DMS153 treated with DMSO at 0.1 percent for 48 hours (cell line): ENCODE measurements around the gene ARHGEF10L.
"Not testable (repeated sequence)": the region's sequence is repeated elsewhere in the genome, so short reads cannot be mapped to it uniquely, and the experiment has no call there.

Source experiments
- DNase-seq: peaks from one replicate; lab custom pipeline; 2025; ENCODE audit not compliant: unreplicated experiment; lab: John Stamatoyannopoulos, UW

ARHGEF10L gene

DNA sequence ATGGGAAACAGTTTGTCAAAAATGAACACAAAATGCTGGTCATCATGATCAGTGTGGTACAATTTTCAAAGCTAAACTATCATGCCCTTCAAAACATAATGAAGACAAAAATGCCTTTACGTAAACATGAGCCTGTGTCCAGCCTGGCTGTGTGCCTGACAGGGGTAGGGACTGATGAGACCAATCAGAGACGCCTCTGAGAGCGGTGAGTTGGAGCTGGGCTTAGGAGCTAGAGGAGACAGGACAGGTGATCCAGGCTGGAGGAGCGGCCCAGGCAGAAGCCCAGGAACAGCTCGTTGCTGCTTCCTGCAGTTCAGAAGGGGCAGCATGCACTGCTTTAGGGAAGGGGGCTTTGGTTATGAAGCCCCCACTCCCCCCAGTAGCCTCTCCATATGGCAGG lies 70.0 kb downstream of the ARHGEF10L start:
- no peak for DNase-seq

DNA sequence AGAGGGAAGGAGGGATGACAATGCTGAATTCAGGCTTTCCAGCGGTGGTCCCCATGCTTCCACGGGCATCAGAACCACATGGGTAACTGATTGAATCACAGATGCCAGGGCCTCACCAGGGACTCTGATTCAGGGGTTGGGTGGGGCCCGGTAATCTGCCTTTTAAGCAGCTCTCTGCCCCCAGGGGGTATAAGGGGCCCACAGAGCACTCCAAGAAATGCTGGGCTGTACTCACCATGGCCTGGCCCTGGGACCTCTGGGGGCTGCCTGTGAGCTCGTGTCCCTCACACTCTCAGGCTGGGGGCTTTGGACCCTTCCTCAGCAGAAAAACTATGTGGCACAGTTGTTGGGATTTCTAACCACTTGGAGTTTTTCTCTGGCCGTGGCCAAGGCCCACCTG lies 70.6 kb downstream of the ARHGEF10L start:
- DNase-seq = no peak

DNA sequence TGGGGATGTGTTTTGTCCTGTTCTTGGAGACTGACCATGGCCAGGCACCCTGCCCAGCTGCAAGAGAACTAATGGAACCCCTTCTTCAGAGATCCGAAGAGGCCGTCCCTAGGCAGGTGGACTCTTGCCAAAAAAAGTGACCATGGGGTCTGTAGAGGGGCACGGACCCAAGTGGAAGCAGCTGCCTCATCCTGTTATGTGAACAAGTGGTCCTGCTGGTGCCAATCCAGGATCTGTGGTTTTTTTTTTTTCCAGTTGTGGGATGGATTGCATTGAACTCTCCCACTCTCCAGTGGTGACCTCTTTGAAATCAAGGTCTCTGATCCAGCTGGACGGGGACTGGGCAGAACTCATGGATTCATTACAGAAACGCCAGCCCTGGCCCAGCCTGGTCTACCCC lies 71.2 kb downstream of the ARHGEF10L start:
- no peak for DNase-seq

DNA sequence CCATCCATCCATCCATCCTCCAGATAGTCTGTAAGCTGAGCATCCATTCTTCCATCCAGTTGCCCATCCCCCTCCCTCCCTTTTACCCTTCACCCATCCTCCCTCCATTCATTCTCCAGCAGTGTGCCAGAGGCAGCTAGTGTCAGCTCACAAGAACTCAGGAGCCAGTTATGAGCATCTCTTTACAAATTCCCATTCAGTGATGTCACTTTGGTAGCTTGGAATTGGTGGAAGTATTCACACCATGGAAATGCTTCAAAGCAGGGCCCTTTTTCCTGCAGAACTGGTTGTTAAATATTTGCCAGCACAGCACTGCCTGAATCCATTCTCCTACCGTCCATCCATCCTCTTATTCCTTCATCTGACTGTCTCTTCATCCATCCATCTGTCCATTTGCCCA lies 72.5 kb downstream of the ARHGEF10L start:
- DNase-seq = no peak

DNA sequence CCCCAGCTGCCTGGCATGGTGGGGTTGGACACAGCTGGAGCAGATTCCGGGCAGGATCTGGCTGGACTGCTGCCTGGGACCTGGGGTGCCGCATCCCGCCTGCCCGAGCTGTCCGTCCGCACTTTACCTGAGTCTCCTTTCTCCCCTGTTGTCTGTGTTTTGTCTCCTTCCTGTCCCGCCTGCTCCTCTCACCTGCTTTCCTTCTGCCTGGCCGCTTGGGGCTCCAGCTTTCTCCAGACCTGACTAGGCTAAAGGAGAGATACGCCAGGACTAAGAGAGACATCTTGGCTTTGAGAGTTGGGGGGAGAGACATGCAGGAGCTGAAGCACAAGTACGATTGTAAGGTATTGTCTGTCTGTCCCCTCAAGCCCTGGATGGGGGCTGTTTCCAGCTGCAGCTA lies 73.3 kb downstream of the ARHGEF10L start:
- DNase-seq = no peak

DNA sequence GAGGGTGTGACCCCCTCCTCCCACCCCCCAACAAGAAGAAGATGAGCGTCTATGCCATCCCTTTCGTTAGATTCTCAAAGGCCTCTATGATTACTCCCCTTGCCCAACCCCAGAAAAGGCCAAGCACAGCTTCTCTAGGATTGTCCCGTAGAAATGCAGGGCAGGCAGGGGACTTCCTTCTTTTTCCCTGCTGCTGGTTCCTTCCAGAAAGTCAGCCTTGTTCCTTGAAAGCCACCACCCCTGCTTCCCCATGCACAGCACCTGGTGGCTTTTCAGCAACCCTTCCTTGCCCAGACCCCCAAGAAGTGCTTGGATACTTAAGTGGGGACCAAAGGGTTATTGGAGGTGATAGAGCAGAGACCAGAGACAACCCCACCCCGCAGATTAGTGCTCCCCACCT lies 75.1 kb downstream of the ARHGEF10L start:
- DNase-seq = no peak

DNA sequence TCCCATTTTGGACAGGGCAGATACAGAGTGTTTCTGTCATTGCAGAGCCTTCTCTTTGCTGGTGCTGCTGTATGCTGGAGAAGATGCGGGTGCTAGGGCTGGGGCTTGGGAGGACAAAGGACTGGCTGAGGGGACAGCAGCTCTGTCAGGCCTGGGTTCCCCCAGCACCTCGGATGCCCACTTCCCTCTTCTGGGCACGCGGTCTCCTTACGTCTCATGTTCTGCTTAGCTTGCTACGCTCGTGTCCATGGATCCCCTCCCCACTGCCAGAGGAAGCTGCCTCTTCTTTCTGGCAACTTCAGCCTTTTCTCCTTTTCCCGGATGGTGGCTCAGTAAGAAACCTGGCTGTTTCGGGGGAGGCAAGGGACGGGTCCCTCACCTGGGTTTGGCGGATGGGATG lies 75.7 kb downstream of the ARHGEF10L start:
- DNase-seq = no peak

DNA sequence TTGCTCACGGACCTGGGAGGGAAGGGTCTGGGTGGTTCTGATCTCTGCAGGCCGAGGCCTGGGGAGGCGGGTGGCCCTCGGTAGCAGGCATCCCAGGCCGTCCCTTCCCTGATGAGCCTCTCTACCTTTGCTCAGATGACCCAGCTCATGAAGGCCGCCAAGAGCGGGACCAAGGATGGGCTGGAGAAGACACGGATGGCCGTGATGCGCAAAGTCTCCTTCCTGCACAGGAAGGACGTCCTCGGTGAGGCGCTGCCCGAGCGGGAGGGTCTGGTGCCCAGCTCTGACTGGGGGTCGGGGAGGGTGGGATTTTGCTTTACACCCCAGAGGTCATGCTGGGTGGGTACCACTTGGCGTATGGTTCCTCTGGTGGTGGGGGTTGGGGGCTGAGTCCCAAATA lies 76.5 kb downstream of the ARHGEF10L start:
- DNase-seq = no peak

DNA sequence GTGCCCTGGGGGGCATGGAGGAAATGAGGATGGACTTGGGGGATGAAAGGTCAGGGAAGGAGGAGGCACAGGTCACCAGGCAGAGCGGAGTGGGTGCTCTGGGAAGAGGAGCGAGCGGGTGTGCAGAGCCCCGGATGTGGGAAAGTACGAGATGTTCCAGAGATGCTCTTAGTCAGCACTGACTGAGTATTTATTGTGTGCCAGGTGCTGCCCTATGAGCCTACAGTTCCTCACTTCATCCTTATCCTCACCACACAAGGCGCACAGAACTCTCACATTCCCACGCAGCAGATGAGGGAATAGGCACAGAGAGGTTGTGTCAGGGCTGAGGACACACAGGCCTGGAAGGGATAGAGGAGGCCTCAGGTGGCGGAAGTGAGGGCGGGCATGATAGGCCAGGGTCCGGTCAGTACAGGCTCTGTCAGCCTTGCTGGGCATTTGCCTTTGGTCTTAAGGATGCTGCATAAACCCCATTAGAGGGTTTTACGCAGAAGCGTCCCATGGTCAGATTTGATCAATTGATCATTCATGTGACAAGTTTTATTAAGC lies 77.3 kb downstream of the ARHGEF10L start:
- no peak for DNase-seq

DNA sequence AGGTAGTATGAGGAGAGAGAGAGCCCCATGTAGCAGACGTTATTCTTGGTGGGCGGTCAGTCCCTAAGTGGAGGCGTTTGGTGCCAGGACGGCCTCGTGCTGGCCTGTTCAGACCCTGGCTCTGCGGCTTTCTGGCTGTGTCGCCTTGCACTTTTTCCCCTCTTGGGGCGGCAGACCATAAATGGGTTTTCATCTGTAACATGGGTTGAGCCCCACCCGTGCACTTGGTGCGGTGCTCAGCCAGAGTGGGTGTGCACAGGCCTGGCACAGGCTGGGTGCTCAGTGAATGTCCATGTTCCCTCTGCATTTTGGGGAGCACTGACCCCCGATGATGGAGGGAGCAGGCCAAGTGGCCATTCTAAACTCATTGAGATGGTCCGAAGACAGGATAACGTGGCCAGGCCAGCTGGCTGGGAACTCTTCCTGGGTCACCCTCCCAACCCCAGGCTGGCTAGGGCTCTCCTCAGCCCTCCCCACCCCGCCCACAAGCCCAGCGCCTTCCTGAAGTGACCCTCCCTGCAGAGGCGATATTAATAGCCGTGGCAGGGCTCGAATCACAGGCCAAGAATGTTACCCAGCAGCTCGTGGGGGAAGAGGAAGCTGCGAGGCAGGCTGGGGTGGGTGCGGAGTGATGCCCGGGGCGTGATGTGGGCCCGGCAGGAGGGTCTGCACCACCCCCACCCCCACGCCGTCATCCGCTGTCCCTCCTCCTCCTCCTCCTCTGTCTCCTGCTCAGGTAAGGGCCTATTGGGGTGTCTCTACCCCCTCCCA lies 78.5 kb downstream of the ARHGEF10L start:
- no peak for DNase-seq

DNA sequence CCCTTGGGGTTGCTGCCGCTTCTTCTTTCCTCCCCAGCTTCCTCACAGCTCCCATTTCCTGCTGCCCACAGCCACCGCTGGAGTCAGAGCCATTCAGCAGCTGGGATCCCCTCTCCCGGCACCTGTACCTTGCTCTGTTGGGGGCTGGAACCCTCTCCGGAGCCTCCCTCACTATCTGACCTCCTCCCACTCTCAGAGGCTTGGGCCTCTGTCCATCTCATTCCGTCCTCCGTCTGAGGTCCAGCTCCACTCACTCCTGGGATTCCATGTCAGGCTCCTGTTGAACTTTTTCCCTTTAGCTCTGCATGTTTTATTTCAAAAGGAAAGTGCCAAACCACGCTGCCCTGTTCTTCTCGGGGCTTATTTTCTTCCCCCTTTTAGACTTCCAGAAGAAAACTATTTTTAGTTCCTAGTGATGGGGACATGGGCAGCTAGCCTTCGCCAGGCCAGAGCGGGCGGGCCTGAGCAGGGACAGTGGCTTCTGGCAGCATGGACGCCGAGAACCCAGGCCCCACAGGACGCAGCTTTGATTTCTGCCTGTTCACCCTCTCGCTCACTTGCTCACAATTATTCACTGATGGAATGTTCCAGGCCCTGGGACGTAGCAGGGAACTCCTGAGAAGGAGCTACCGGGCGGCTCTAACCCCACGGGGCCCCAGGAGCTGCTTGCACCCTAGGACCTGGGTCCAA lies 79.2 kb downstream of the ARHGEF10L start:
- DNase-seq = no peak

DNA sequence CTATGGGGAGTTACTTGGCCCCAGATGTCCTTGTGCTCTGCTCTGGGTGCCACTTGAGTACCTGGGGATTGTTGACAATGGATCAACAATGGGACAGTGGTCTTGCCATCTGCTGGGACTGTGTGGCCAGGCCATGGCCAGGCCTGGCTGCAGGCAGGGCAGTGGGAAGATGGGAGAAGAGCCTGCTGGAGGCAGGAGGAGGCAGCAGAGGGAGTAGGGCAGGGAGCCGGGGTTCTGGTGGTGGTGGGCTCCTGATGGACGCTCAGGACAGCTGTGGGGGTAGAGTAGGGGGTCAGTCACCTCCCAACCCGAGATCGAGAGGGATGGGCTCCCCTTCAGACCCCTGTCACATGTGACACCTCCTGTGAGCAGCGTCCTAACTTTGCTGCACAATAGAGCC lies 81.0 kb downstream of the ARHGEF10L start:
- DNase-seq = no peak

DNA sequence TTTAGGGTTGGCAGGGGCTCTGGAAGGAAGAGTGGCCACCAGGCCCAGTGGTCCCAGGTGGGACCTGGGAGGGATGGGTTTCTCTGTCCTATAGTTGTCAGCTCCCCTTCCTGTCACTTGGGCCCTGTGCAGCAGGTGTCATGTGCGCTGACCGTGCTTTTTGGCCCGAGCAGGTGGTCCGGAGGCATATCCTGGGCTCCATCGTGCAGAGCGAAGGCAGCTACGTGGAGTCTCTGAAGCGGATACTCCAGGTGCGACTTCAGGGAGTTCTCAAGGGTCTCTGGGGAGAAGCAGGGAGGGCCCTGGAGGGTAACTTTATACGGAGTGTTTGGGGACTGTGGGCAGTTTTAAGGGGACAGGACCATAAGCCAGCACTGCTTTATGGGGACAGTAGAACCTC lies 82.2 kb downstream of the ARHGEF10L start:
- DNase-seq = no peak

DNA sequence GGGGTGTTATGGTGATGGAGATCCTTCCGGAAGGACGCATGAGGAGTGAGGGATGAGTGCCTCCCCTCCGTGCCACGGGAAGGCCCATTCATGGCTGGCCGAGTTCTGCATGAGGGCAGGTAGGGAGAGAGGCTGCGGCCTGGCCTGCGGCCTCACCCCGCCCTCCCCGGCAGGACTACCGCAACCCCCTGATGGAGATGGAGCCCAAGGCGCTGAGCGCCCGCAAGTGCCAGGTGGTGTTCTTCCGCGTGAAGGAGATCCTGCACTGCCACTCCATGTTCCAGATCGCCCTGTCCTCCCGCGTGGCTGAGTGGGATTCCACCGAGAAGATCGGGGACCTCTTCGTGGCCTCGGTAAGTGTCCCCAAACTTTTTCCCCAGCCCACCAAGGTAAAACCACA lies 83.3 kb downstream of the ARHGEF10L start:
- DNase-seq = no peak

DNA sequence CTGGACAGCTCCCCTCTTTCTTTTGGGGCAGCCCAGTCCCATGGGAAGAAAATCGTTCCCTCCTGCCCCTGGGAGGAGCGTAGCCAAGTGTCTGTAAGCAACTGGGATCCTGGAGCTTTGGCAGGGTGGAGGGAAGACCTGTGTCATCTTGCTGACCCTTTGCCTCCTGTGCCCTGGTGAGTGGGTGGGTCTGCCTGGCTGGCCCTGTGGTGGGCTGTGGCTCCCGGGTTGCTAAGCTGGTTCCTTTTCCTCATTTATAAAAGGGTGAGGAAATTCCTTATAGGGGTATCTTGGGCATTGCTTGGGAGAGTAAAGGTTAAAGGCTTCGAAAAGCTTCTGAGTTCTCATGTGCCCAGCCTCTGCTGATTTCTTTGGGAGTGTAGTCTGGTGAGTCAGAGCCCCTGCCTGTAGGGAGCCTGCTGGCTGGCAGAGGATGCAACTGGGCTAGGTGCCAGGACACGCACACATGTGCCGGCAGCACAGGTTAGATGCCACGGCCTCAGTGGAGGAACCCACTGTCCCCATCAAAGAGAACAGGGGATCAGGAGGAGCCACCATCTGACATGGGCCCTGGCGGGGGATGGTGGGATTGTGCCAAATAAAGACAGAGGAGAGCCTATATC lies 85.2 kb downstream of the ARHGEF10L start:
- no peak for DNase-seq

DNA sequence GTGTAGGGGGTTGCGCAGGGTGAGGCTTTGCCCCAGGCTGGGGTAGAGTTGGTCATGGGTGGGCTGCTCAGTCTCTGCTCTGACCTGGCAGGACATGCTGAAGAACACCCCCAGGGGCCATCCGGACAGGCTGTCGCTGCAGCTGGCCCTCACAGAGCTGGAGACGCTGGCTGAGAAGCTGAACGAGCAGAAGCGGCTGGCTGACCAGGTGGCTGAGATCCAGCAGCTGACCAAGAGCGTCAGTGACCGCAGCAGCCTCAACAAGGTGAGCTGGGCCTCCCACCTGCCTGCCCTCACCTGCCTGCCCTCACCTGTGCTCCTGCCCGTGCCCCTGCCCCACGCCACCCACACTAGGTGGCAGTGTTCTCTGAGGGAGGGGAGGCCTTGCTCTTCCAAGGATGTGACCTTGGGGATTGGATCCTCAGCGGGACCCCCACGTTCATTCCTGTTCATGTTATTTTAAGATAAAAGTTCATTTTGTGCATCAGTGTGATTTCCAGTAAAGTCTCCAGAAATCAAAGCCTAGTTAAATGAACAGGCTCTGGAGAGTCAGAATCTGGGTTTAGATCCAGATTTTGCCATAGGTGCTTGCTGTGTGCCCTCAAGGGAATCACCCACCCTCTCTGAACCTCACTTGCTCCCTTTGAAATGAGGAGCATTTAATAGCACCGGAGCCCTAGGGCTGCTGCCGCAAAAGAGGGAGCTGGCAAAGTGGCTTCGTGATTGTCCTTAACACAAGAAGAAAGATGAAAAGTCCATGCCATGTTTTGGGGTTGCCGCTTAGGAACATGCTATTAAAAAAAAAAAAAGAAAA lies 87.9 kb downstream of the ARHGEF10L start:
- no peak for DNase-seq

DNA sequence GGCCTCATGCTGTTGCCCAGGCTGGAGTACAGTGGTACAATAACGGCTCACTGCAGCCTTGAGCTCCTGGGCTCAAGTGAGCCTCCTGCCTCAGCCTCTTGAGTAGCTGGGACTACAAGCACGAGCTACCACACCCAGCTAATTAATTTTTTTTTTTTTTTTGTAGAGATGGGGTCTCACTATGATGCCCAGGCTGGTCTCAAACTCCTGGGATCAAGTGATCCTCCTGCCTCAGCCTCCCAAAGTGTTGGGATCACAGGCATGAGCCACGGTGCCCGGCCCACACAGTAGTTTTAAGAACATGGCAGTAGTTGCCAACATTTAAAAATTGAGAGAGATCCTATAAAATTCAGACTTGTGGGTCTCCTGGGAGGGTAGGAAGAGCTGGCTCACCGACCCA lies 89.5 kb downstream of the ARHGEF10L start:
- DNase-seq = not testable (repeated sequence)

DNA sequence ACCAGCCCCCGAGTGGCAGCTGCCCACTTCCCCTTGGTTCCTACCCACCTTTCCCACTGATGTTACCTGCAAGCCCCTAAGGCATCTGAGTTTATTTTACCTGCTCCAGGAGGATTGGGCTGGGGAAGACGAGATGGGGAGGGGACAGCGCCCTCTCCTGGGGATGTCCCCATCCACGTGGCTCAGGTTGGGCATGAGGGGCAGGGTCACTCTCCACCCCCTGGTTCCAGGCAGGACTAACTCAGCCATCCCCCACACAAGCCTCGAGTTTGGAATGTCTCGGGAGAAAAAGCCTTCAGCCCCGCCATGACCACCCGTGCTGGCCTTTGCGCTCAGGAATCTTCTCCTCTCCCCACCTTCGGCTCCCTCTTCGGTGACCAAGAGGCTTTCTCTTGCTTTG lies 90.0 kb downstream of the ARHGEF10L start:
- no peak for DNase-seq

DNA sequence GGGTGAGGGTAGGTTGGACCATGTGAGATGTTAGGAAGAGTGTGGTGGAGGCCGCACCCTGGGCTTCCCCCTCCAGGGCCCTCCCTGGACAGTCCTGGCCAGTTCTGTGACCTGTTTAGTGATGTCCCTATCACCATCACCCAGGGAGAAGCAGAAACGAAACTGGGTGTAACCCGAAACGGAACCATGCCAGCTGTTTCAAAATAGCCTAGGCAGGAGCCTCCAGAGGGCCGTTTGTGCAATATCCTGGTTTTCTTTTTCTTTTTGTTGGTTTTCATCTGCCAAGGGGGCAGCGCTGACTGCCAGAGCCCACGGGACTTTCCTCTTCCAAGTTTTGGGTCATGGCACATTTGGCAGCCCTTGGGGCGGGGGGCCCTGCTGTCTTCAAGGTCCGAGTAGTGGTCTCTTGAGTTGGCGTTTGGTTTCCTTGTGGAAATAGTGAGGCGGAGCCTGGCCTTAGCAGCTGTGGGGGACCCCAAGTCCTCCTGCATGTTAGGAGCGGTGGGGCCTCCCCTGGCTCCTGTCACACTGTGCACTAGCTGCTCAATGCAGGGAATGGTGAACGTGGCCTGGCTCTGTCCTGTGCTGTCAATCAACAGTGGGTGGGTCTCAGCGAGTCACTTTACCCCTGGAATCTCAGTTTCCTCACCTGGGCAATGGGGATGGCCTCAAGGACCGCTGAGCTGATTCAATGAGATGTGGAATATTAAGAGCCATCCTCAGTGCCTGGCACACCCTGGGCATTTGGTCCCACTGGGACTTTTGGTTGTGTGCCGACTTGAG lies 90.7 kb downstream of the ARHGEF10L start:
- no peak for DNase-seq

DNA sequence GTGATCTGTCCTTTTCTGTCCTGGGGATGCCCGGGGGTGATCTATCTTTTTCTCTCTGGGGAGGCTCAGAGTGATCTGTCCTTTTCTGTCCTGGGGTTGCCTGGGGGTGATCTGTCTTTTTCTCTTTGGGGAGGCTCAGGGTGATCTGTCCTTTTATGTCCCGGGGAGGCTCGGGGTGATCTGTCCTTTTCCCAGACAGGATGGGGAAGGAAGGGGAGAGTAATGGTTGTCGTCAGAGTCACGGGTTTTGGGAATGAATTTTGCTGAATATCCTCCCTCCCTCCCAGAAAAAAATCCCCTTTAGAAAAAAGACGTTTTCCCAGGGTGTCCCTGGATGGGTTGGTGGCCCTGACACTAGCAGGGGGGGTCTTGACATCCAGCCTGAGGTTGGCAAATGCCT lies 91.5 kb downstream of the ARHGEF10L start:
- DNase-seq = no peak
